Renal cortex interstitium (tissue), 11 donors: ENCODE results near the gene FBXW5. TPM values are rescaled to one million over a fixed set of nuclear protein-coding genes. Genes with fewer than 3 reads are reported as not detected.

Experiments
- DNase-seq, 11 donors: peaks; one replicate each; pipeline ENCODE4 v3.0.0-alpha.2; 2013; ENCODE audit warnings: low read depth in 9 of 11, low spot score in 4 of 11; ENCODE audit errors: extremely low read depth in 1 of 11
- polyA plus RNA-seq, 3 donors: library from polyadenylated mRNA; unstranded; fragments of 120-200 nt; gene quantifications; one replicate each; pipeline ENCODE4 v1.2.1, GENCODE V29; 2013; ENCODE audit not compliant: insufficient read length in 3 of 3

Gene FBXW5
- polyA plus RNA-seq, 3 donors: 33.7 to 58.7 (median 54.3) TPM

DNA sequence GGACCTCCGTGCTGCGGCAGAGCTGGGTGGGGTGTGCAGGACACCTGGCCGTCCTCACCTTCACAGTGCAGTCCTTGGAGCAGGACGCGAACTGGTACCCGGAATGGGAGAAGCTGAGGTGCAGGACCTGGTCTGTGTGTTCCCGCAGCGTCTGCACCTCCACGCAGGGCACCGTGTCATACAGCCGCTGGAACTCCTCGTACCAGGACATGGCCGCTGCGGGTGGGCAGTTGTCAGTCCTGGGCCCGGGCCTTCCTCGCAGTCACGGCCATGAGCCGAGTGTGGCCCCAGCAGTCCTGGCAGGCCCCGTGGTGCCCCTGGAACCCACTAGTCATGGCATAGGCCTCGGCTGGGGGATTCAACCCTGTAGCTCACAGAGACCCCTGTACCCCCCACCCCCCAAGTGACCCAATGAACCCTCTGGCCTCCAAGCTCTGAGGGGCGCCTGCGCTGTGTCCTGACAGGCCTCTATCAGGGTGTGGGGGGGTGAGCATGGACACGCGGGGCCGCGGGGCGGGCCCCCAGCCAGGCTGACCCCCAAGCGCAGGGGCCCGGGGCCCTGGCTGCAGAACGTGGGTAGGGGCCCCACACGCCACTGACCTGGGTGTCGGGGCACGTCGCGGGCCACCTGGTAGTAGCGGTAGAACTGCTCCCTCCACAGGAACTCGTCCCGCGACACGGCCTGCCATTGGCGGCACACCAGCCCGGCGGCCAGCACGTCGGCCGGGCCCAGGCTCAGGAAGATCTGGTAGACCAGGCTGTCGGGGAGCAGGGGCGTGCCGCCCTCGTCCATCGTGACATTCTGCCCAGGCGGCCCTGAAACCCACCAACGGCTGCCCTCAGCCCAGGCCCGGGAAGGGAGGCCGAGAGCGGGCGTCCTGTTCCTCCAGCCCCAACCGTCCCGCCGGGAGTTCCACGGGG lies 987 bp downstream of the FBXW5 start:
- DNase-seq: no peak

DNA sequence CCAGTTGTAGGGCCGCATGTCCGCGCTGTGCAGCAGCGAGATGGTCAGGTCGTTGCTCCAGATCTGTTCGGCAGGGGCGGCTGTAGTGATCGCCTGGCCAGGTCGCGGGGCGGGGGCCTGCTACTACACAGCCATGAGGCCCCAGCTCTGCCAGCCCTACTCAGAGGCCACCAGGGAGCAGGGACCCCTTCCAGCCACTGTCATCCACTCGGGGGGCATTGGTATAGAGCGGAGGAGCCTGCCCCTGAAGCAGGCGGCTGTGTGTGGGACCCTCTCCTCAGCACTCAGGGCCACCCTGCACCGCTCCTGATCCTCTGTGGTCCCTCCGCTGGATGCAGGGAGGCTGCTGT lies 1.7 kb downstream of the FBXW5 start:
- no peak for DNase-seq

DNA sequence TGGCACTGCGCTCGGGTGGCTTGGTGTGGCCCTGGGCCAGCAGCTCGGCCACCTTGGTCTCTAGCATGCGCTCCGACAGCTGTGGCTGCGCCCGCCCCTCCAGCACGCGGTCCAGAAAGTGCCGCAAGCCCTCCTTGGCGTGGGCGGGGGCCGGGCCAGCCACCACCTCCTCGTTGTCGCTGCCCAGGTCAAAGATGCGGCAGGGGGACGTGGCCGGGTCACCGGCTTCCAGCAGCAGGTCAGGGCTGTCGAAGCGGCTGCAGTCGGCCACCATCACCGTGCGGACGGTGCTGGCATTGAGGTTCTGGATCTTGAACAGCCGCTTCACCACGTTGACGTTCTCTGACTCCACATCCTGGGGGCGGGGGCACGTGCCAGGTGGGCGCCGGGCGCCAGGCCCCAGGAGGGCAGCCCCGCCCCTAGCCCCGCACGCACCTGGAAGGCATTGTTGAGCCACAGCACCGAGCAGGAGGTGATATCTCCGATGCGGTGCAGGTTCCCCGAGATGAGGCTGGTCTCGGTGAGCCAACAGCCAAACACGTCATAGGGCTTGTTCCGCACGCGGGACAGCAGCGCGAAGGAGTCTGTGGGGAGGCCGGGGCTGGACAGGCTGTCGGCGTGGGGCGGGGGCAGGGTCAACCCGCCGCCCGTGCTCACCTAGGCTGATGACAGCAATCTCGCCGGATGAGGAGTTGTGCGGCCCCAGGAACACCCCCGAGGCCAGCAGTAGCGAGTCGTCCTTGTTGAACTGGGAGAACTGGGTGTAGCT lies 2.2 kb downstream of the FBXW5 start:
- no peak for DNase-seq

DNA sequence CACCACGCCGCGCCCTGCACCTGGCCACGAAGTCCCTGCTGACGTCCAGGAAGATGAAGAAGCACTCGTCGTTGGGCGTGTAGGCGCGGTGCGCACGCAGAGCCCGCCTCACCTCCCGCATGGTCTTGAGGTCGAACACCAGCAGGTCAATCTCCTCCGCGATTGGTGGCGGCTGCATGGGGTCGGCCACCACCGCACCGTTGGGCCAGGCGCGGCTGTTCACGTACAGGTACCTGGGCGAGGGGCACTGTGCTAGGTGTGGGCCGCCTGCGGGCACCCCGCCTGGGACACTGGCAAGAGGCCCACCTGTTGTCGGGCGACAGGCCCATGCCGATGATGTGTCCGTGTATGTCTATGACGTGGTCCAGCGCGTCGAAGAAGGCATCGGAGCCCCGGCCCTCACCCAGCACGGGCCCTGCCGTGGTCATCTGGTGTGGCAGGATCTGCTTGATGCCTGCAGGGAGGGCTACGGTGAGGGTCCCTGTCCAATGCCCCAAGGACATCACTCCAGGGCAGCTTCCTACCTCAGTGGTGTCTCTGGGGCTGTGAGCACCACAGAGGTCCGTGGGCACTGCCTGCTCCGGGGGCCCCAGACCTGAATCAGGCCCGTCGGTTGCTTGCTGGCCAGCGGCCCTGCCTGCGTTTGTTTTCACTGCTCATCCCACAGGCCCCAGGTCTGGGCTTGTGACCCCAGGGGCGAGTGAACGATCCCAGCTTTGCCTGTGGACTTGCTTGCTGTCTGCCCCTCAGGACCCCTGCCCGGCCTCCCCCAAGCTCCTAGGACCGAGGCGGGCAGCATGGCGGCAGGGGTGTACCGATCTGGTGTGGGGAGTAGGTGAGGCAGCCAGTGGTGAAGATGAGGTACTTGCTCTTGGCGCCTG lies 3.1 kb downstream of the FBXW5 start:
- no peak for DNase-seq

DNA sequence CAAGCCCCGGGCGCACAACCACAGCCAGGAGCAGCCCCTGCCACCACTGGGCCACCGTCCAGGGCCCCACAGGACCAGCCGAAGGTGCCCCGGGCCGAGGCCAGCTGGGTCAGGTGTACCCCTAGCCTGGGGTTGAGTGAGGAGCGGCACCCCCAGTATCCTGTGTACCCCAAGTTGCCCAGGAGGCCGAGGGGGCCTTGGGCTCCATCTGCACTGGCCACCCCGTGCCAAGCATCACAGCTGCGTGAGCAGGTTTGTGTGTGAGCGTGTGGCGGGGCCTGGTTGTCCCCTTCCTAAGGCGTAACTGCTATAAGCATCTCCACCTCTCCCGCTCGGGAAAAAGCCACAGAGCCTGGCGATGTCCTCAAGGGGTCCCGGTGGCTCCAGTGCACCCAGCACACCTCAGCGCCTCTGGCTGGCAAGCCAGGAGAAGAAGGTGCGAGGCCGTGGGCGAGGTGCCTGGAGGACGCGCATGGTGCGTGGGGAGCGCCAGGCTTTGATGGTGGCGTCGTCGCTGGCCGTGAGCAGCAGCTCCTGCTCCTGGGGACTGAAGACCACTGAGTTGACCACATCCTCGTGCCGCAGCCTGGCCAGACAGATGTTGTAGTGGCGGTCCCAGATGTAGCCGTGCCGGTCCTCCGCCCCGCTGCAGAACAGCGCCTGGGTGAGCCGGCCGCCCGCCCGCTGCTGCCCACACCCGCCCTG lies 3.9 kb downstream of the FBXW5 start:
- DNase-seq: no peak

DNA sequence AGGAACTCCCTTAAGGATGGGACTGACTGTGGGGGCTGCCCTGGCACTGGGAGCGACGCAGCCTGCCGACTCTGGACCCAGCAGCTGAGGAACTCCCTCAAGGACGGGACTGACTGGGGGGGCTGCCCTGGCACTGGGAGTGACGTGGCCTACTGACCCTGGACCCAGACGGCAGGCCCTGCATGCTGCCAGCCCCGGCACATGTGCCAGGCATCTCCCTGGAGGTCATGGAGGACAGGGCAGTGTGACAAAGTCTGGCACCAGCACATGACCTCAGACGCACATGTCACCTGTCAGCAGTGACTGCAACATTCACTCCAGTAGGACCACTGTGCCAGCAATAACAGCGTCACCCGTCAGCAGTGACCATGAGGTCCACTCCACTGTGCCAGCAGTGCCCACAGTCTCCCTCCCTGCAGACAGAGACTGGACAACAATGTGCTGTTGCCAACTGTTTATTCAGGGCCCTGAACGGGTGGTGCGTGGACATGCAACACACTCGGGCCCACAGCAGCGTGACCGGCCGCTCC lies 4.5 kb downstream of the FBXW5 start:
- DNase-seq: no peak

DNA sequence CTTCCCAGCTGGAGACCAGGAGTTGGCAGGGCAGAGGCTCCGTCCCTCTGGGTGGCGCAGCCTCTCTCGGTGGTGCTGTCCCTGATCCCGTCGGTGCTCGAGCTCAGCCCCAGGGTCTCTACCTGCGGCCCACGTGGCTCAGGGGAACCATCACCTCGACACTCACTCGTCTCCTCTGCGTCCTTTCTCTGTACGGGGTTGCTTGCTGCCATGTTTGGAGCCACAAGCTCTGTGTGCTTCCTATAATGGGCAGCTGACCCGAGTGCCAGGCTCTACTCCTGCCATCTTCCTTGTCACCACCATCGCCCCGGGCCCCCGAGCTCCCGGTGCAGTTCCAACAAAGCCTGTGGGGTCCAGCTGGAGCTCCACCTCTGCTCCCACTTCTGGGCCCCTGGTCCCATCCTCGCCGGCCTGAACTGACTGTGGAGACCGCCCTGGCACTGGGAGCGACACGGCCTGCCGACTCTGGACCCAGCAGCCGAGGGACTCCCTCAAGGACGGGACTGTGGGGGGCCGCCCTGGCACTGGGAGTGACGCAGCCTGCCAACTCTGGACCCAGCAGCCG lies 5.0 kb downstream of the FBXW5 start:
- DNase-seq: no peak

DNA sequence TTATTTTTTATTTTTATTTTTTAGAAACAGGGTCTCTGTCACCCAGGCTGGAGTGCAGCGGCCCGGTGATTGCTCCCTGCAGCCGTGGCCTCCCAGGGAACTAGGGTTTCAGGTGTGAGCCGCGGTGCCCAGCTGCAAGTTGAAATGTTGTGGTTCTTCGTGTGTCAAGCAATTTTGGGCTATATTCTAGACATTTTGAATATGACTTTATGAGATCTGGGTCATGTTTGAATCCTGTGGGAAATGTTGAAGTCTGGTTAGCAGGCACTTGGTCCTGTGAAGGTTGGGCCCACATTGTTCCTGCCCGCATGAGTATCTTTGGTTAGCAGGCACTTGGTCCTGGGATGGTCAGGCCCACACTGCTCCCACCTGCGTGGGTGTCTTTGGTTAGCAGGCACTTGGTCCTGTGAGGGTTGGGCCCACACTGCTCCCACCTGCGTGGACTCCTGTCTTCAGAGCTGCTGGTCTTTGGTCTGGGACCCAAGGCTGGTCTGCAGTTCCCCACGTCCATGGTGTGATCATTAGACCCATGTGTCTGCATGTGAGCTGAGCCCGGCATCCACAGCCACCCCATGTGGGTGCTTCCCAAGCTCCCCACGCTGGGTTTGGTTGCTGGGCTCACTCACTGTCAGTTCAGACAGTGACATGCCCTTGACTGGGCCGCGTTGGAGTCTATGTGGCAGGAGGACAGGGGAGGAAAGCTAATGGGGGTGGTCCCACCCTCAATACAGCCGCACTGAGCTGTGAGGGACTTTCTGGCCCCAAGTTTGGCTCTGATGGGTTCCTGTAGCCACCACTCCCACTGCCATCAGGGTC lies 7.1 kb downstream of the FBXW5 start:
- no peak for DNase-seq

DNA sequence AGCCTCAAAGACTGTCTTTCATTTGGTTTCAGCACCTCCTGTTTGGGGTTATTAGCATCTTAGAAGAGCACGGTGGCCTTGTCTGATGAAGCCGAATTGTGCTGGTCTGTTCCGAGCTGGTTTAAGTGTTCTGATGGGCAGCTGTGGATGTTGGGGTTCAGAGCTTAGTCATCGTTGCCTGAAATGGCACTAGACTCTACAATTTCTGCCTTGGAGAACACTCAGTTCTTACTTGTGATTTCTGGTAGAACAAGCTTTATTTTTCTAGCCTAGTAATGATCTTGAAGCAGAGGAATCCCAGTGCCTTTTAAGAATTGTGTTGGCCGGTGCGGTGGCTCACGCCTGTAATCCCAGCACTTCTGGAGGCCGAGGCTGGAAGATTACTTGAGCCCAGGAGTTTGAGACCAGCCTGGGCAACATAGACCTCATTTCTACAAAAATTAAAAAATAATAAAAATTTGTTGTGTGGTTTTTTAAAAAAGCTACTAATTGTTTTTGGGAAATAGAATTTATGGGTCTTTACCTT lies 7.8 kb downstream of the FBXW5 start:
- no peak for DNase-seq

DNA sequence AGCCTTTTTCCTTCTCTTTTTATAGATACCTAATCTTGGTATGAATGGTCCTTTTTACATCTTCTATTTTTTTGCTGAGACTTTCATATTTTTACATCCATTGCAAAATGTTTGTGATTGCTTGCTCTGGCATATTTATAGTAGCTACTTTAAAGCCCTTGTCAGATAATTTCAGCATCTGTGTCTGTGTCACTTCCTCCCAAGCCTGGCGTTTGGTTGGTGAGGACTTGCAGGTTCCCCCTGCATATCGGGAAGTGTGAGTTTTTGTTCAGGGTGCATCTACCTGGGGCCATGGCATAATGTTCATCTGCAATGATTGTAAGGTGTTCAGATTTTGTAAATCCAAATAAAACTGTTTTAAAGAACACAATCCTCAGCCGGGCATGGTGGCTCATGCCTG lies 8.9 kb downstream of the FBXW5 start:
- DNase-seq: no peak

DNA sequence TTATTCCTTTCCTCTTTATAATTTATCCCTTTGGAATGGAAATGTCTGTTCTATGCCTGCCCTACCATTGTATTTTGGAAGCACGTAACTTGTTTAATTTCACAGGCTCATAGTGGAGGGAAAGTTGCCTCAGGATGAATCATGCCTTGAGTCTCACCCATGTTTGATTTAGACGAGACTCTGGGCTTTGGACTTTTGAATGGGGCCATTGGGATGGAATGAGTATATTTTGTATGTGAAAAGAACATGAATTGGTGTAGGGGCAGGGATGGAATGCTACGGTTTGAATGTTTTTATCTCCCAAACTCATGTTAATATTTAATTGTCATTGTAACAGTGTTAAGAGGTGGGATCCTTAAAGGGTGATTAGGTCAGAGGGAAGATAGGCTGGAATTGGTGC lies 10.3 kb downstream of the FBXW5 start:
- DNase-seq: no peak

DNA sequence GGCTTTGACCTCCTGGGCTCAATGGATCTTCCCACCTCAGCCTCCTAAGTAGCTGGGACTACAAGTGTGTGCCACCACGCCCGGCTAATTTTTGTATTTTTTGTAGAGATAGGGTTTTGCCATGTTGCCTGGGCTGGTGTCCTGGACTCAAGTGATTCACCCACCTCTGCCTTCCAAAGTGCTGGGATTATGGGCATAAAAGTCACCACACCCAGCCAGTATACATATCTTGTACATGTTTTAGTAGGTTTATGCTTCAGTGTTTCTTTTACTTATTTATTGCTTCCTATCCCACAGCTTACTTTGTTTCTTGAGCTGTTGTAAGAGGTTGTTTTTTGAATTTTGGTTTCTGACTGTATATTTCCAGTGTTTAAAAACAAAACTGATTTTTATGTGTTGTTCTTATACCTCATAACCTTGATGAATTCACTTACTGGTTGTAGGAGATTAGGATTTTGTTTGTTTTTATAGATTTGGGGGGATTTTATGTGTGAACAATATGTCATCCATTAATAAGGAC lies 12.9 kb downstream of the FBXW5 start:
- DNase-seq: no peak

DNA sequence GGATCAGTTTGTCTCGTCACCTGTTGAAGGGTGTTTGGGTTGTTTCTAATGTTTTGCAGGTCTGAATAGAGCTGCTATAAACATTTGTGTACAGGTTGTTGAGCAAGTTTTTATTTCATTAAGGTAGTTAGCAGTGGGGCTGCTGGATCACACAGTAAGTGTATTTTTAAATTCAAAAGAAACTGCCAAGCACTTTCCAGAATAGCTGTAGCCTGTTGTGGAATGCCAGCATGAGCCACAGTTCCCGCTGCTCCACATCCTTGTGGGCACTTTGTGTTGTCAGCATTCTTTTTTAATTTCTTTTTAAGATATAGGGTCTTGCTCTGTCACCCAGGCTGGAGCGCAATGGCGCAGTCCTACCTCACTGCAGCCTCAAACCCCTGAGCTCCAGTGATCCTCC lies 14.5 kb downstream of the FBXW5 start:
- DNase-seq: no peak

DNA sequence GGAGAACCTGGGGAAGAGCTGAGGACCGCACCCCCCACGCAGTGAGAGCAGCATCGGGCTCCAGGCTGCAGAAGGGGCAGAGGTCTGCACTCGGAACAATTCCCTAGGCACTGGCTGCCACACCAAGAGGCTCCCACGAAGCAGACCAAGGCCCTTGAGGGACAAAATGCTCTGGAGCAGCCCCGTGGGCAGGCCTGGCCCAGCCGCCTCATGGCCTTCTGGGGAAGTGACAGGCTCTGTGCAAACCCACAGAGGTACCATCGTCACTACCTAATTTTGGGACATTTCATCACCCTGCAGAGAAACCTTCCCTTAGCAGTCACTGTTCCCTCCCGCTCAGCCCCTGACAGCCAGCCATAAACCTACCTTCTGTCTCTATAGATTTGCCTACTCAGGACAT lies 15.9 kb downstream of the FBXW5 start:
- DNase-seq: no peak

DNA sequence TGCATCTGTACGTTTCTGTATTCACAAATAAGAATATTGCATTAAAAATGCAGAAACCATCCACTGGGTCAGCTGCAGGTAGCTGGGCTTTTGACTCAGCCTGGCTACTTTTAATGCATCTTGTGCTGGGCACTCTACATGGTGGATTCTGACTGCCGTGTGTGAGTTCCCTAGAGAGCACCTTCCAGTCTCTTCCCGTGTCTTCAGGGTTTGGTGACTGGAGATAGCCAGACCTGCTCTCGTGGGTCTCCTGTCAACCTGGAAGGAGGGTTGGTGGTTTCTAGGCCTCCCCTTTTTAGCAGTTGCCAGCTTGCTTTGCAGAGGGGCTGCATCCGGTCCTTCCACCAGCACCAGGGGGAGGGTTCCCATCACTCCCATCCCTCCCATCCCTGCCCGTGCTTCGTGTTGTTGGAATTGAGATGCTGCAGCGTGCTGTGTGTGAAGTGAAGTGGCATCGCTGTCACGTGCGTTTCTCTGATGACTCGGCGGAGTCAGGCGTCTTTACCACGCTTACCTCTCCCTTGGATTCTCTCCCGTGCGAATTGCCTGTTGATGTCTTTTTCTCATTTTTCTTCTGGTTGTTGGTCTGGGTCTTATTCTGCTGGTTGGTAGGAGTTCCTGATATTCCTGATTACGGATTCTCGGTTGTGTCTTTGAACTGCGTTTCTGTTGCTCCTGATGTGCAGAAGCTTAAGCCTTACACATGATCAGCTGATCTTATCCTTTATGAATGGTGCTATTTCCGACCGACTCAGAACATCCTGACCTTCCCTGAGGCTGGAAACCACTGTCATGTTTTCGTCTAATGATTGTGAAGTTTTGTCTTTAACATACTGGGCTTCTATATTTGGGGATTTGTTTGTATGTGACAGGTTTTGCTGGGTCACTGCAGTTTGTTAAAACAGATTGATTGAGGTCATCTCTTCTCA lies 16.9 kb downstream of the FBXW5 start:
- DNase-seq: no peak

DNA sequence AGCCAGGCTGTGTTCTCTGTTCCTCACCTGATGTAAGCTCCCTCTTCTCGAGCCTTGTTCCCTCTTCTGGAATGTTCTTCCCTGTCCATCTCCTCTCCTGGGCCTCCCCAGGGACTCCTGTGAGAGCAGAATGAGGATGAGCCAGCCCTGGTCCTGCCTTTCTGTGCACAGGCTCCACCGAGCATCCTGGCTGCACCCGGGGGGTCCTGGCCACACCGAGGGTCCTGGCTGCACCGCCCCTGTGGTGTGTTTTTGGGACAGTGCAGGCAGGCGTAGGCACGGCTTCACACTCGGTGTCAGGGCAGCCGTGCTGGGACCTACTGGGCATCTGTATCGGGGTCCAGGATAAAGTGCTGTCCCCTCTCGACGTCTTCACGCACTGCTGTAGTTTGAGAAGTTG lies 17.8 kb downstream of the FBXW5 start:
- DNase-seq: no peak
